ENCODE data around the gene MOB2. TPM values are rescaled to one million over a fixed set of nuclear protein-coding genes. Genes with fewer than 3 reads are reported as not detected.

Gene MOB2
- total RNA-seq, 1 donor, result 16.8 TPM

GRCh38 chr11:1452744-1453143 lies 33.8 kb downstream of the MOB2 start:
- TF ChIP-seq CTCF (IDR thresholded peaks at IDR 0.05; ENCODE audit: insufficient read depth, low read depth, low read length), result no peak
- H3K4me3 ChIP-seq (ENCODE audit: low read depth, low read length), result no peak overlapping the region
- no peak for DNase-seq (ENCODE audit: low read depth)

GRCh38 chr11:1451781-1452470 lies 34.7 kb downstream of the MOB2 start:
- no peak for TF ChIP-seq CTCF (IDR thresholded peaks at IDR 0.05; ENCODE audit: insufficient read depth, low read depth, low read length)

DNA sequence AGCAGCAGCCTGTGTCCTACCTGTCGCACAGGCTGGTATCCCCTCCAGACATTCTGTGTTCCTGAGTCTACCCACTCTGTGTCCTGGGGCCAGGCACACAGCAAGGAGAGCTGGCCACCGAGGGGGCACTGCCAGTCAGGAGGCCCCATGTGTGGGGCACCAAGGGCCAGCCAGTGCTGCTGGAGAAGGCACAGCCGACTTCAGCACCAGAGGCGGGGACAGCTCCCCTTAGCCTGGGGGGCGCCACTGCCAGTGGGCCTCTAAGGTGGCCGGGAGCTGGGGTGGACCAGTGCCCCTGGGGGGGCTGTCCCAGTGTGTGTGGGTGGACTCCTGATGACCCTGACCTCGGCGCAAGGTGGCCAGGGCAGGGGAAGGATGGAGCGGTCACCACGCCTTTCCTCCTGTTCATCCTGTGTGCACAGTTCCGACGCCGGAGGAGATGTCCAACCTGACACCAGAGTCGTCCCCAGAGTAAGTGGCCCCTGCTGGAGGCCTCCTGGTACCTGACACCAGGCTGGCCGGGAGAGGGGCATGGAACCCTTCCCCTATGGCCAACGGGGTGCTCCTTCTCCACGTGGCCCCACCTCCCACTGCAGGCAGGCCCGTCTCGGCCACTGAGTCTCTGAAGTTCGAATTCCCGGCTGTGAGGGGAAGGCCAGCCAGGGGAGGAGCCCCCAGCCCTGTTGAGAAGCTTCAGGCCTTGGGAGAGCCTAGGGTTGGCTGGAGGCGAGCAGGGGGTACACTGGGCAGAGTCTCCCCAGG lies 35.4 kb downstream of the MOB2 start:
- no peak for TF ChIP-seq CTCF (IDR thresholded peaks at IDR 0.05; ENCODE audit: insufficient read depth, low read depth, low read length)
- no peak overlapping the region for H3K4me3 ChIP-seq (ENCODE audit: low read depth, low read length)
- no peak for DNase-seq (ENCODE audit: low read depth)

More at GRCh38 chr11:1451781-1452470, 34.7 kb downstream of the MOB2 start:
- no peak overlapping the region for H3K4me3 ChIP-seq (ENCODE audit: low read depth, low read length)
- DNase-seq (ENCODE audit: low read depth), result no peak

- TF ChIP-seq CTCF (IDR thresholded peaks at IDR 0.05; ENCODE audit: insufficient read depth, low read depth, low read length), result no peak
- no peak for DNase-seq (ENCODE audit: low read depth)
- H3K4me3 ChIP-seq (ENCODE audit: low read depth, low read length), result no peak overlapping the region
Observed at GRCh38 chr11:1450344-1450875, 36.2 kb downstream of the MOB2 start.

- no peak for DNase-seq (ENCODE audit: low read depth)
- no peak overlapping the region for H3K4me3 ChIP-seq (ENCODE audit: low read depth, low read length)
- TF ChIP-seq CTCF (IDR thresholded peaks at IDR 0.05; ENCODE audit: insufficient read depth, low read depth, low read length), result no peak
Observed at GRCh38 chr11:1449490-1450243, 36.9 kb downstream of the MOB2 start.

DNA sequence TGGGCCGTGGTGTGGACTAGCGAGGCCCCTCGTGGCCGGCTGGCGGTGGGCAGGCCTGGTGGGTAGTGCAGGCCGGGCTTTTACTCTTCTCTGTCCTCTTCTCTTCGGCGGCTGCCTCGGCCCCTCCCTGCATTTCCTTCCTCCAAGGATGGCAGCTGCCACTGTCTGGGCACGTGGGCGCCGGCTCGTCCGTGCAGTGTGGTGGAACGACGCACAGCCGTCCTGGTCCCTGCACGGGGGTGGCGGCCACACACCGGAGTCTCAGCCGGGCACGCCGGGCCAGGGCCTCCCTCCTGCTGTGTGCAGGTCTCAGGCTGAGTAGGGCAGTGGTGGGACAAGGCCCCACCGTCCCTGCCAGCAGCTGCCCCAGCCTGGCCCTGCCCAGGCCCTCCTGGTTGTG lies 37.7 kb downstream of the MOB2 start:
- TF ChIP-seq CTCF (IDR thresholded peaks at IDR 0.05; ENCODE audit: insufficient read depth, low read depth, low read length), result no peak
- no peak for DNase-seq (ENCODE audit: low read depth)
- H3K4me3 ChIP-seq (ENCODE audit: low read depth, low read length), result no peak overlapping the region
